IPS DF 6.9 (cell line): ENCODE data around the gene ARHGDIG.

Experiments used
- DNase-seq: peaks from one replicate; pipeline ENCODE4 v3.0.0-alpha.2; 2013; ENCODE audit warnings: low read depth, low spot score
- H3K27ac ChIP-seq: one replicate; pipeline ENCODE4 v1.5.1; 2013; ENCODE audit warnings: low read length, control low read depth
- H3K27me3 ChIP-seq: 2 replicates; pipeline ENCODE4 v1.6.1; 2013; ENCODE audit warnings: mild to moderate bottlenecking, low read length; ENCODE audit not compliant: control insufficient read depth, insufficient read depth
- H3K36me3 ChIP-seq: 2 replicates; pipeline ENCODE4 v1.6.1; 2013; ENCODE audit warnings: low read length; ENCODE audit not compliant: control insufficient read depth, insufficient read depth
- H3K4me1 ChIP-seq: 2 replicates; pipeline ENCODE4 v1.6.1; 2013; ENCODE audit warnings: low read length; ENCODE audit not compliant: control insufficient read depth, insufficient read depth
- H3K4me3 ChIP-seq: 2 replicates; pipeline ENCODE4 v1.5.1; 2013; ENCODE audit warnings: mild to moderate bottlenecking, low read length
- H3K9me3 ChIP-seq: 2 replicates; pipeline ENCODE4 v1.6.1; 2013; ENCODE audit warnings: low read length, inconsistent platforms; ENCODE audit not compliant: control insufficient read depth, insufficient read depth
- WGBS: extraction: QIAGEN DNeasy Blood & Tissue Kit; methylation state at CpG from one replicate; pipeline ENCODE4 v1.1.7; 2013; ENCODE audit warnings: mixed read lengths, missing lambda C conversion rate; ENCODE audit not compliant: insufficient read length, insufficient coverage; 5-methylcytosine and 5-hydroxymethylcytosine counted together

The ARHGDIG gene

GRCh38 chr16:280005-280460, 358 bp upstream of the ARHGDIG start:
- no peak overlapping the region for H3K27ac ChIP-seq
- peaks cover 18% of the 10 kb centered on the region; the same call in 1 of the 2 replicates for H3K27me3 ChIP-seq
- DNase-seq, result no peak
- H3K4me1 ChIP-seq, result no peaks in the 10 kb centered on the region; the same call in 1 of the 2 replicates
- H3K4me3 ChIP-seq, result peak overlapping the region; percentile 40; the same call in 1 of the 2 replicates
- no peaks in the 10 kb centered on the region; the same call in 1 of the 2 replicates for H3K36me3 ChIP-seq
- no CpG with 5 or more reads among the region's 47 CpGs for WGBS
- no peaks in the 10 kb centered on the region for H3K9me3 ChIP-seq

- Histone ChIP-seq H3K27ac (no peak overlapping the region), H3K27me3 (peaks cover 13% of the 10 kb centered on the region; the same call in 1 of the 2 replicates), H3K9me3 (no peaks in the 10 kb centered on the region), H3K4me1 (no peaks in the 10 kb centered on the region; the same call in 1 of the 2 replicates), H3K36me3 (no peaks in the 10 kb centered on the region; the same call in 1 of the 2 replicates), H3K4me3 (peak overlapping the region; percentile 61; the same call in 1 of the 2 replicates)
- no CpG with 5 or more reads among the region's 27 CpGs for WGBS
- no peak for DNase-seq
Observed at GRCh38 chr16:280991-281659, 734 bp downstream of the ARHGDIG start.

GRCh38 chr16:281660-282255, 1.4 kb downstream of the ARHGDIG start:
- peaks cover 3% of the 10 kb centered on the region; the same call in 1 of the 2 replicates for H3K36me3 ChIP-seq
- peaks cover 8% of the 10 kb centered on the region; the same call in 1 of the 2 replicates for H3K27me3 ChIP-seq
- no peak overlapping the region for H3K4me3 ChIP-seq
- H3K4me1 ChIP-seq, result no peaks in the 10 kb centered on the region; the same call in 1 of the 2 replicates
- DNase-seq, result no peak
- no CpG with 5 or more reads among the region's 25 CpGs for WGBS
- H3K27ac ChIP-seq, result no peak overlapping the region
- no peaks in the 10 kb centered on the region for H3K9me3 ChIP-seq

DNA sequence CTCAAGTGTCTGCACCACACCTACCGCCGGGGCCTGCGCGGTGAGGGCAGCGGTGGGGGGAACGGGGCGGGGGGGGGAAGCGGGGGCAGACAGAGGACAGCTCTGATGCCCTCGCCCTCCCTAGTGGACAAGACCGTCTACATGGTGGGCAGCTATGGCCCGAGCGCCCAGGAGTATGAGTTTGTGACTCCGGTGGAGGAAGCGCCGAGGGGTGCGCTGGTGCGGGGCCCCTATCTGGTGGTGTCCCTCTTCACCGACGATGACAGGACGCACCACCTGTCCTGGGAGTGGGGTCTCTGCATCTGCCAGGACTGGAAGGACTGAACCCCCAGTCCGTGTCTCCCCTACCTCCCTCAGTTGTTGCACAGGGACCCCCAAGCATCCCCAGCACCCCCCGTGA, 2.1 kb downstream of the ARHGDIG start:
- Histone ChIP-seq H3K4me1 (no peaks in the 10 kb centered on the region; the same call in 1 of the 2 replicates), H3K27ac (no peak overlapping the region), H3K4me3 (no peak overlapping the region), H3K36me3 (peaks cover 3% of the 10 kb centered on the region; the same call in 1 of the 2 replicates), H3K9me3 (no peaks in the 10 kb centered on the region), H3K27me3 (peaks cover 8% of the 10 kb centered on the region; the same call in 1 of the 2 replicates)
- DNase-seq, result no peak
- no CpG with 5 or more reads among the region's 22 CpGs for WGBS

DNA sequence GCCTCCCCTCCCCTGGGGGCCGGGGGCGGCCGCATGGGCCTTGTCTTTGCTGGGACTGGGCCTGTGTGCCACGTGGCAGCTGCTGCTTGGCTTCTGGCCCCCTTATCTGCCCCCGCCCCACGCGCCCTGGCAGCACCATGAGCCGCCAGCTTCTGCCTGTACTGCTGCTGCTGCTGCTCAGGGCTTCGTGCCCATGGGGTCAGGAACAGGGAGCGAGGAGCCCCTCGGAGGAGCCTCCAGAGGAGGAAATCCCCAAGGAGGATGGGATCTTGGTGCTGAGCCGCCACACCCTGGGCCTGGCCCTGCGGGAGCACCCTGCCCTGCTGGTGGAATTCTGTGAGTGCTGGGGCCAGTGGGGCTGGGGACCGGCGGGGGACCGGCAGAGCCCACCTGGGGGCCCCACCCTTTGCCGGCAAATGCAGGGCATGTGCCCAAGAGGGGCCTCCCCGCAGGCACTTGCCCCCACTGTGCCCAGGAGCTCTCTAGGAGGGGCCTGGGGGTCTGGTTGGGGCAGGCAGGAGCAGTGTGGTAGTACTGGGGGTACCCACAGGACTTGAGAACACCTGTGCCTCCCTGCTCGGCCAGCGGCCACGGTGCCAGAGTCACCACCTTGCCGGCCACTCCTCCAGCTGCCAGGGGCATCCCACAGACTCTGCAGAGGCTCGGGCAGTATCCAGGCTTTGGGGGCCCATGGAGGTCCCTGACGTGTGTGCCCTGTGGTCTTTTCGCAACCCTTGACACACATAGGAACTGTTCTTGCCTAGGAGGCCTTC, 2.8 kb downstream of the ARHGDIG start, which contains the start of gene PDIA2:
TSS of gene PDIA2 (plus strand) at position 132 of the 773 bp plus-strand sequence. CDS start at position 138, 6 bp downstream.
- no CpG with 5 or more reads among the region's 25 CpGs for WGBS
- H3K27me3 ChIP-seq, result peaks cover 8% of the 10 kb centered on the region; the same call in 1 of the 2 replicates
- no peak within 1 kb of the TSS for H3K4me3 ChIP-seq
- no peak for DNase-seq
- peaks cover 7% of the 10 kb centered on the region; the same call in 1 of the 2 replicates for H3K36me3 ChIP-seq
- no peaks in the 10 kb centered on the region; the same call in 1 of the 2 replicates for H3K4me1 ChIP-seq
- H3K9me3 ChIP-seq, result no peaks in the 10 kb centered on the region
- H3K27ac ChIP-seq, result no peak within 1 kb of the TSS

- H3K36me3 ChIP-seq, result peaks cover 11% of the 10 kb centered on the region
- no peak overlapping the region for H3K27ac ChIP-seq
- no peak for DNase-seq
- peaks cover 6% of the 10 kb centered on the region; the same call in 1 of the 2 replicates for H3K27me3 ChIP-seq
- H3K4me3 ChIP-seq, result no peak overlapping the region
- no peaks in the 10 kb centered on the region for H3K9me3 ChIP-seq
- no peaks in the 10 kb centered on the region; the same call in 1 of the 2 replicates for H3K4me1 ChIP-seq
- no CpG with 5 or more reads among the region's 52 CpGs for WGBS
Observed at GRCh38 chr16:284204-285120, 4.1 kb downstream of the ARHGDIG start.

DNA sequence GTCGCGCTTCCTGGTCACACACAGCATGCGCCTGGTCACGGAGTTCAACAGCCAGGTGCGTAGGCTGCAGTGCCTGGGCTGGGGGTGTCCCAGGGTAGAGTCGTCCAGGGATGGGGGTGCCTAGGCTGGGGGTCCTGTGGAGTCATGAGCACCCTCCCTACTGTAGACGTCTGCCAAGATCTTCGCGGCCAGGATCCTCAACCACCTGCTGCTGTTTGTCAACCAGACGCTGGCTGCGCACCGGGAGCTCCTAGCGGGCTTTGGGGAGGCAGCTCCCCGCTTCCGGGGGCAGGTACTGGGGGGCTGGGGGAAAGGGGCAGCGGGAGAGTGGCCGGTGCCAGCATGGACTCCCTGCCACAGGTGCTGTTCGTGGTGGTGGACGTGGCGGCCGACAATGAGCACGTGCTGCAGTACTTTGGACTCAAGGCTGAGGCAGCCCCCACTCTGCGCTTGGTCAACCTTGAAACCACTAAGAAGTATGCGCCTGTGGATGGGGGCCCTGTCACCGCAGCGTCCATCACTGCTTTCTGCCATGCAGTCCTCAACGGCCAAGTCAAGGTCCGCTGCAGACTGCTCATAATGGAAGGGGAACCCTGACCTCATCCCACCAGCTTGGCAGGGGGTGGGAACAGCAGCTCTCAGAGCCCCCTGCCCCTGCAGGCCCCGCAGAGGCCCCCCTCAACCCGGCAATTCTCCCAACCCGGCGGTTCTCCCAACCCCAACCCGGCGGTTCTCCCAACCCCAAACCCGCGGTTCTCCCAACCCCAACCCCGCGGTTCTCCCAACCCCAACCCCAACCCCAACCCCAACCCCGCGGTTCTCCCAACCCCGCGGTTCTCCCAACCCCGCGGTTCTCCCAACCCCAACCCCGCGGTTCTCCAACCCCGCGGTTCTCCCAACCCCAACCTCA, 5.0 kb downstream of the ARHGDIG start:
- Histone ChIP-seq H3K27ac (no peak overlapping the region), H3K9me3 (no peaks in the 10 kb centered on the region), H3K4me3 (no peak overlapping the region; the same call in 1 of the 2 replicates), H3K27me3 (peaks cover 6% of the 10 kb centered on the region; the same call in 1 of the 2 replicates), H3K4me1 (no peaks in the 10 kb centered on the region; the same call in 1 of the 2 replicates), H3K36me3 (peaks cover 11% of the 10 kb centered on the region)
- no peak for DNase-seq
- WGBS, result no CpG with 5 or more reads among the region's 48 CpGs

- no CpG with 5 or more reads among the region's 22 CpGs for WGBS
- Histone ChIP-seq H3K27me3 (no peaks in the 10 kb centered on the region), H3K36me3 (peaks cover 22% of the 10 kb centered on the region), H3K9me3 (no peaks in the 10 kb centered on the region), H3K4me1 (no peaks in the 10 kb centered on the region), H3K27ac (no peak overlapping the region), H3K4me3 (no peak overlapping the region)
- no peak for DNase-seq
Observed at GRCh38 chr16:286491-287297, 6.3 kb downstream of the ARHGDIG start.
